Activated T-cell treated with anti-CD3 and anti-CD28 coated beads, Interleukin-2, amount 50 U/mL, for 48 hours (primary cell): ENCODE data around the gene INMT.

Experiments used
- DNase-seq, 2 experiments: peaks; one replicate each; pipeline ENCODE4 v3.0.0-alpha.2; 2020

The INMT gene

DNA sequence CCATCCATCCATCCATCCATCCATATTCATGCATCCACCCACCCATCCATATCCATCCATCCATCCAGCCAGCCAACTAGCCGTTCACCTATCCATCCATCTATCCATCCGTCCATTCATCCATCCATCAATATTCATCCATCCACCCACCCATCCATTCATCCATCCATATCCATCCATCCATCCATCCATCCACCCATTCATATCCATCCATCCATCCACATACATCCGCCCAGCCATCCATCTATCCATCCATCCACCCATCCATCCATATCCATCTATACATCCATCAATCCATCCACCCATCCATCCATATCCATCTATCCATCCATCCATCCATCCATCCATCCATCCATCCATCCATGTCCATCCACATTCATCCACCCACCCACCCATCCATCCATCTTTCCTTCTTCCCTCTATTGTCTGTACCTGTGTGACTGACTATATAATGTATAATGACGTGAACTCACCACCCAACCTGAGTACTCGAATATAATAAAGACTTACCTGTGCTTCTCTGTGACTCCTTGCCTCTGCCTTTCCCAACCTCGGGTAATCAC lies 2.5 kb downstream of the INMT start:
- no peak for DNase-seq

DNA sequence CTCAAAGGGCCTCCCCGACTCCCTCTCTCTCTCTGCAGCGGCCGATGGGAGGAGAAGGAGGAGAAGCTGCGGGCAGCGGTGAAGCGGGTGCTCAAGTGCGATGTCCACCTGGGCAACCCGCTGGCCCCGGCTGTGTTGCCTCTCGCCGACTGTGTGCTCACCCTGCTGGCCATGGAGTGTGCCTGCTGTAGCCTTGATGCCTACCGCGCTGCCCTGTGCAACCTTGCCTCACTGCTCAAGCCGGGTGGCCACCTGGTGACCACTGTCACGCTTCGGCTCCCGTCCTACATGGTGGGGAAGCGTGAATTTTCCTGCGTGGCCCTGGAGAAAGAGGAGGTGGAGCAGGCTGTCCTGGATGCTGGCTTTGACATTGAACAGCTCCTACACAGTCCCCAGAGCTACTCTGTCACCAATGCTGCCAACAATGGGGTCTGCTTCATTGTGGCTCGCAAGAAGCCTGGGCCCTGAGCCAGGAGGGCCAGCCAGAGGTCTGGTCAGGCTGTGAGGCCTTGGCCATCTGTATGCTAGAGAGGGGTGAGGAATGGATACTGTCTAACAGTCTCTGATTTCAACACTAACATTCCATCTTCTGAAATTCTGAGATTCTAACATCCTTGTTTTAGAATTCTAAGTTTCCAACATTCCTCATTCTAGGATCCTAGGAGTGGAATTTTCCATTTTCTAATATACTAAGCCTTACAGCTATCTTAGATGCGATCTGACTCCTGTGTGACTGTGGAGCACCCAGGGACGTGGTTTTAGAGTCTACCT lies 3.6 kb downstream of the INMT start:
- DNase-seq = no peak

- DNase-seq = no peak
Measured at GRCh38 chr7:30757342-30757692, 5.4 kb downstream of the INMT start.

DNA sequence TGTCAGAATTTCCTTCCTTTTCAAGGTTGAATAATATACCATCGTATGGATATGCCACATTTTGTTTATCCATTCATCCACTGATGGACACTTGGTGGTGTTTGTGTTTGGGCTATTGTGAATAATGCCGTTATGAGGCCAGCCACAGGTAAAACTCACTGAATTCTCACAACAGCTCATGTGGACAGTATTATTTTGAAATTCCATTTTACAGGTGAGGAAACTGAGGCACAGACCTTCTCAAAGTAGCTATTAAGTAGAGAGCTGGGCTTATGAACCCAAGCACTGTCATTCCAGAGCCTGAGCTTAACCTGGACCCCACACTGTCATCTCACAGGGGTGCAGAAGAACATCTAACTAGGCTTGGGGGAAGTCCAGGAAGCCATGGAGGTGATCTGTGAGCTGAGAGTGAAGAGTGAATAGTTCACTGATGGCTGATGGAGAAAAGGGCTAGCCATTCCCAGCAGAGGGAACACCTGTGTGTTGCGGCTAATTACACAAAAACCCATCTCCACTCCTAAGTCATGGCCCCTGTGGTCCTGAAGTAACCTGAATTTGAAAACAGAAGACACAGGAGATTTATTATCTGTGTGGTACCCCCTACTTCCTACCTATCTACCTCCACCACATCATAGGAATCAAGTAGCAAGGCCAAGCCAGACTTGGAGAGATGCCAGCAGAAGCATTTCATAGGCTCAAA lies 8.7 kb downstream of the INMT start:
- DNase-seq = no peak

- DNase-seq = no peak
Measured at GRCh38 chr7:30761214-30762156, 9.6 kb downstream of the INMT start.

- no peak for DNase-seq
Measured at GRCh38 chr7:30764030-30764975, 12.4 kb downstream of the INMT start.

- no peak for DNase-seq
Measured at GRCh38 chr7:30765408-30765807, 13.5 kb downstream of the INMT start.

DNA sequence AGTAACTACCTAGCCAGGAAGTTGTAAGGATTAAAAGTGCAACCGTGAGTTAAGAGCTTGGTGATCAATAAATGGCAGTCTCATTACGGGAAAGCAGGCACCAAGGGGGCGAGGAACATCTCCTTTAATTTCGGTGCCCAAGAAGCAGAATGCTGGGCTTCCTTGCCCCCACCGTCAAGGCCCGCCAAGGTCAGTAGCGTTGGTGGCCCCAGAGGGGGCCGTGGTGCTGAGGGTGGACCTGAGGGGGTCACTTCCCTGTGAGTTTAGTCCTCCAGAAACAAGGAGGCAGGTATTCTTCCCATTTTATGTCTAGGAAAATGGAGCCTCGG lies 18.9 kb downstream of the INMT start:
- DNase-seq = no peak

DNA sequence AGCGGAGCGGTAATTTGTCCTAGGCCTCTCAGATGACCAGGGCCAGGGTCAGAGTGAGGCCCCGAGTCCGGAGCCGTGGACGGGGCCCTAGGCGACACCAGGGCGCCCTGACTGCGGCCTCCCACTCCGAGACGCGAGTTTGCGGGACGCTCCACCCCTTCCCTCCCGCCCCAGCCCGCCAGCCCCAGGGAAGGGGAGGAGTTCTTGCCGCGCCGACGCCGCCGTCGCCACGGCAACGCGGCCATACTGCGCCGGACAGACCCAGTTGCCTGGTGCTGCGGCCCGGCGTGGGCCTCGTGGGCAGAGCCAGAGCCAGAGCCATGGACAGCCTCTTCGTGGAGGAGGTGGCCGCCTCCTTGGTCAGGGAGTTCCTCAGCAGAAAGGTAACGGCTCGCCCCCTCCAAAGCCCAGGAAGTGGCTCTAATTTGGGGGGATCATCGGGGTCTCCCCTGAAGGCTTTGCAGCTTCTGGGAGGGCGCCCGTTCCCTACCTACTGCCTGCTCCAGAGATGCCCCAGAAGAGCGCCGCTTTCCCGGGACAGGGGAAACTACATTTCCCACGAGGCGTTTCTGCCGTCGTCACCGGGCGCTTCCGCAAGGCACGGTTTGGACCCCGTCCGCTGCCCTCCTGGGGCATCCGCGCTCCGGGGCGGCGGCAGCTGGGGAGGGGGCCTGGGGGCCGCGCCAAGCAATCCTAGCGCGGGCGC lies 19.4 kb downstream of the INMT start, which contains the start of gene MINDY4:
Gene MINDY4, plus strand, starts transcription at position 244 of the 706 bp plus-strand sequence. Its CDS starts 77 bp downstream, at position 321.
- DNase-seq = peak; percentile 79 to 84

GRCh38 chr7:30771880-30772425 lies 20.0 kb downstream of the INMT start:
- peak; percentile 26 to 39 for DNase-seq

GRCh38 chr7:30772984-30773383 lies 21.0 kb downstream of the INMT start:
- no peak for DNase-seq

DNA sequence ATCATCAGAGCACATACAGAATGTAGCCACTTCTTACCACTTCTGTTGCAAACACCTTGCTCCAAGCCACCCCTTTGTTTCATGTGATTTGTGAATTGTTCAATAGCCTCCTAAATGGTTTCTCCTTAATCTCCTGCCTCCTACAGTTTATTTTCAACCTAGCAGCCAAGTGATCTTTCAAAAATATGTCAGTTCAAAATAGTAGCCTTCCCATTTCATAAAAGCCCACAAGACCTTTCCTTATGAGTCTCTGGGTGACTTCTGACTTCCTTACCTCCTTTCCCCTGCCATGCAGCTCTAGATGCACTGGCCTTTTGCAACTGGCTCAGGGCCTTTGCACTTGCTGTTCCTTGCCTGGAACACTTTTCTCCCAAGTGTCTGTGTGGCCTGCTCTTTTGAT lies 24.1 kb downstream of the INMT start:
- no peak for DNase-seq

GRCh38 chr7:30776971-30777370 lies 25.0 kb downstream of the INMT start:
- no peak for DNase-seq

DNA sequence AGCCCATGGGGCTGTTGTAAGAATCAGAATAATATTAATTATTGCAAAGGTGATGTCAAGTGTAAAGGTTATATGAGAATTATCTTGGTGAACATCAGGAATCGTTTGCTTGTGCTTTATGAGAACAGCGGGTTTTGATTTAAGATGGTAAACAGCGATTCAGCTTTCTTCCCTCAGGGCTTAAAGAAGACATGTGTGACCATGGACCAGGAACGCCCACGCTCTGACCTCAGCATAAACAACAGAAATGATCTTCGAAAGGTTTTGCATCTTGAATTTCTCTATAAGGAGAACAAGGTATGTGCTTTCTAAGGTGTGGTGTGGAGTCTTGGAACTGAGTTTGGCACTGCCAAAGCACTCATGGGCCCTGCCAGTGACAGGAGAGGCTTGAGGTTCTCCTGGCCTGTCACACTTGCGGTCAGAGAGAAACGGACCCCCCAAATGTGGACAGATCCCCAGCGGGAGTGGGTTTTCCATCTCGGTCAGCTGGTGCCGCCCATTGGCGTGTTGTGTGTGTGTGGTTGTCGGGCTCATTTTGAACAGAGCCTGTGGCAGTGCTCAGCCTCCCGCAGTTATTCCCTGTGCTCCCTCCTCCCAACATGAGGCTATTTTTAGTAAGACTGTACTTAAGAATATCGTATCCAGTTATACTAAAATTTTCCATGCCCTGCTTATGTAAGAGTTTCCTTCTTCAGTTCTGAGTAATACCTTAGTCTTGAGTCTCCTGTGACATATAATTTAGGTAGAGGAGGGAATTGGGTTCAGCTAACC lies 26.5 kb downstream of the INMT start:
- no peak for DNase-seq

DNA sequence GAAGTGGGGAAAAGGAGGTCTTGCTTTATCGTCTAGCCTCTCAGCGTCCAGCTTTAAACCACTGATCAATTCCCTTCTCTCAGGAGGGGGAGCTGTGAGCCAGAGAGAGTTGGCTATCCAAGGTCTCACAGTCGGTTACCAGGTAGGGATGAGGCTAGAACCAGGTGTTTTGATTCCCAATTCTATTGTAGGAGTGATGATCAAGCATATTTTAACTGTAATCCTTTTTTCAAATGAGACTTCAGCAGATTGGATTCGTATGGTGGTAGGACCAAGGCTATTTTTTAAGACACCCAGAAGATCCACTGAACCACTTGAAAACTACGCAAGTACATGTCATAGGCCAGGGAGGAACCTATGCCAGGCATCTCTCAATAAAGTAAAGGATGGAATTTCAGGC lies 27.6 kb downstream of the INMT start:
- DNase-seq = no peak

DNA sequence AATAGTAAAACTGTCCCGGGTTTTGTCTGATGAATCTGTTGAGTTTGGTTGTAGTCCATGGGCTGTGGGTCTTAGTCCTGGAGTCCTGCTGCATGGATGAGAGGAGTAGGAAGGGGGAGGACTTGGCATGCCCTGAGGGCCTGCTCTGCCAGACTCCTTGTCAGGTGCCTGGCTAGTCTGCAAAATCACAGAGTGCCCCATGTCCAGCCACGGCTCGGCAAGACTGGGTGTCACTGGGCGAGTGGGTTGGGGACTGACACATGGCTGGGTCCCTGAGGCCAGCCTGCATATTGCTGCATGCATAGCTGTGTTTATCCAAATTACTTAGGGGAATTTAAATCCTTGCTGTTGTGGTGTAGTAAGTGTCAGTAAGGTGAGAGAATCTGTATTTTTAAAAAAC lies 29.0 kb downstream of the INMT start:
- no peak for DNase-seq

- DNase-seq = no peak
Measured at GRCh38 chr7:30782690-30783089, 30.8 kb downstream of the INMT start.

GRCh38 chr7:30785786-30786185 lies 33.9 kb downstream of the INMT start:
- no peak for DNase-seq

GRCh38 chr7:30787486-30787885 lies 35.6 kb downstream of the INMT start:
- no peak for DNase-seq

DNA sequence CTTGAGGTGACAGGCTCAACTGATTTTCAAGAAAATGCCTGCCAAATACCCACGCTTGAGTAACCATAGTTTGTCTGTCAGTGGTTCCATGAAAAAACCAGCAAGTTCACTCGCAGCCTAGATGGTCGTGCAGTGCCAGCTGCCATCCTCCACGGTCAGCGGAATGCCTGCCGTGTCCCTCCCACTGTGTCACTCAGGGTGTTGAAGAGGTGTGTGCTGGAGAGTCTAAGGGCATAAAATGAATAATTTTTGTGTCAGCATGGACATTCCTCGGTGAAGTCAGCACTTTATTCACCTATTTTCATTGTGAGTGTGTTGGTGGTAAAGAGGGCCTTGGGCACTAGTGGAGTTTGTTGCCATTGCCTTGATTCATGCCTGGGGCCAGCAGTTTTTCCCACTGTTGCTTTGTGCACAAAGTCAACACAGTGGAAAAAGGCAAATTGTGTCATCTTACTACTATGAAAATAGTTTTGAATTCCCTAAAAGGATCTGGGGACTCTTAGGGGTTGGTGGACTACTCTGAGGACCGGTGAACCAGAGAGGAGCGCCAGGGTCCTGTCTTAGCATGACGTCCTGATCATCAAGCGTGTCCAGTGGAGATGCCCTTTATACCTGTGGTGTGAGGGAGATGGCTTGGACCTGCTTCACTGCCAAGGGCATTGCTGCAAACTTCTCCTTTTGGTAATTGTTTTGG lies 36.9 kb downstream of the INMT start:
- DNase-seq = no peak
